ENCODE measurements around the gene C2orf76. TPM values are rescaled to one million over a fixed set of nuclear protein-coding genes. Genes with fewer than 3 reads are reported as not detected.

The C2orf76 gene
- total and polyA plus RNA-seq, 12 donors = 2.2 to 47.4 (median 16.9) TPM

DNA sequence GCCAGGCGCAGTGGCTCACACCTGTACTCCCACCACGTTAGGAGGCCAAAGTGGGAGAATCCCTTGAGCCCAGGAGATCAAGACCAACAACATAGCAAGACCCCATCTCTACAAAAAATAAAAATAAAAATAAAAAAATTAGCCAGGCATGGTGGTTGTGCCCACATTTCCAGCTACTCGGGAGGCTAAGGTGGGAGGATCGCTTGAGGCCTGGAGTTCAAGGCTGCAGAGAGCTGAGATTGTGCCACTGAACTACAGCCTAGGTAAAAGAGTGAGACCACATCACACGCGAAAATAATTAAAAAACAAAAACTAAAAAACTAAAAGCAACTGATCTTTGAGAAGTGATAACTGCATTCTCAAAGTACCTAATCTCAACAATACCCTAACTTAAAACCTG is 1.8 kb downstream of the C2orf76 start:
- 86 to 93% (median 90%) methylated on average over 6 of the region's 6 CpGs for whole genome bisulfite sequencing, 4 donors
- no peak for DNase-seq
- H3K27me3 ChIP-seq = no peaks in the 10 kb centered on the region
- H3K36me3 ChIP-seq (replicated peaks in 1 of 2) = peaks cover 0 to 17% of the 10 kb centered on the region in 2 donors
- TF ChIP-seq POLR2A (IDR thresholded peaks at IDR 0.05) = no peak
- TF ChIP-seq CTCF (IDR thresholded peaks at IDR 0.05) = no peak
- no peaks in the 10 kb centered on the region for H3K9me3 ChIP-seq (replicated peaks in 1 of 3)
- H3K4me3 ChIP-seq = no peak overlapping the region
- intact Hi-C loops (cut with DNase I) = no loop called here
- no peak overlapping the region for H3K27ac ChIP-seq
- H3K4me1 ChIP-seq (replicated peaks in 1 of 2) = peaks cover 16 to 28% of the 10 kb centered on the region in 2 donors

DNA sequence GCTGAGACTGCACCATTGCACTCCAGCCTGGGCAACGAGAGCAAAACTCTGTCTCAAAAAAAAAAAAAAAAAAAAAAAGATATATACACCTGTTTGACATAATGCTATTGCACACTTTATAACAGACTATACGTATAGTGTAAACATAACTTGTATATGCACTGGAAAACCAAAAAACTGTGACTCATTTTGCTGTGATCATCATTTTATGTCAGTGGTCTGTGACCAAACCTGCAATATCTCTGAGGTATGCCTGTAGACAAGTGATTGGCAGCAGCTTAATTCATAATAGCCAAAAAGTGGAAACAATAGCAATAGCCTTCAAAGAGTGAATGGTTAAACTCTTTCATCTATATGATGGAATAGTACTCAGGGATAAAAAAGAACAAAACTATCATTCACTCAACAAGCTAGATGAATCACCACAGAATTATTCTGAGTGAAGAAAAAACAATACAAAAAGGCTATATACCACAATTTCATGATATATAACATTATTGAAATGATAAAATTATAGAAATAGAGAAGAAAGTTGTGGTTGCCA is 6.1 kb downstream of the C2orf76 start:
- Histone ChIP-seq H3K27me3 (no peaks in the 10 kb centered on the region), H3K27ac (no peak overlapping the region), H3K9me3 (replicated peaks in 1 of 3) (no peaks in the 10 kb centered on the region), H3K4me1 (replicated peaks in 1 of 2) (peaks cover 2 to 8% of the 10 kb centered on the region in 2 donors), H3K4me3 (no peak overlapping the region), H3K36me3 (replicated peaks in 1 of 2) (no peaks in the 10 kb centered on the region)
- TF ChIP-seq CTCF (IDR thresholded peaks at IDR 0.05) (no peak), POLR2A (IDR thresholded peaks at IDR 0.05) (no peak)
- no peak for DNase-seq
- 92 to 98% (median 96%) methylated on average over 2 of the region's 2 CpGs for WGBS, 4 donors
- intact Hi-C loops (cut with DNase I) = no loop called here

GRCh38 chr2:119359774-119360173 is 6.9 kb downstream of the C2orf76 start:
- H3K4me1 ChIP-seq (replicated peaks in 1 of 2) = peaks cover 0 to 2% of the 10 kb centered on the region in 2 donors
- no peak overlapping the region for H3K27ac ChIP-seq
- 88 to 93% (median 90%) methylated on average over 6 of the region's 6 CpGs for WGBS, 4 donors
- H3K9me3 ChIP-seq (replicated peaks in 1 of 3) = no peaks in the 10 kb centered on the region
- no peaks in the 10 kb centered on the region for H3K27me3 ChIP-seq
- no peak for DNase-seq
- intact Hi-C loops (cut with DNase I) = no loop called here
- H3K36me3 ChIP-seq (replicated peaks in 1 of 2) = no peaks in the 10 kb centered on the region
- H3K4me3 ChIP-seq = no peak overlapping the region
- TF ChIP-seq POLR2A (IDR thresholded peaks at IDR 0.05) = no peak
- TF ChIP-seq CTCF (IDR thresholded peaks at IDR 0.05) = no peak

DNA sequence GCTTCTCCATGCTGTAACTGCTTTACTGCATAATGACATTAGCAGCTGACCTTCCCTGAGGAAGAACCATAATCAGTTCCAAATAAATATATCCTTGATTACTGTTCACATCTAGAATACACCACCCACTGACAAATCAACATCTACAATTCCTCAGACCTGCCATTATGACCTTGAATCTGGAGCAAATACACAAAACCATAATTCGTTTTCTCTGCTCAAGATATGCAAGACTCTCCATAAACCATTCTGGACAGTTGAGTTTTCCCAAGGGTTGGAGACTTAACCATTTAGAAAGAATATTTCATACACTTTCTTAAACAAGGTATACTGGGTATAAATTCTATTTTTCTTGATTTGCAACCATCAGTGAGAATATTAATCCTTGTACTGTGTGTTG is 11.8 kb downstream of the C2orf76 start:
- Histone ChIP-seq H3K27me3 (no peaks in the 10 kb centered on the region), H3K4me3 (no peak overlapping the region), H3K4me1 (replicated peaks in 1 of 2) (no peaks in the 10 kb centered on the region), H3K36me3 (replicated peaks in 1 of 2) (no peaks in the 10 kb centered on the region), H3K9me3 (replicated peaks in 1 of 3) (no peaks in the 10 kb centered on the region), H3K27ac (no peak overlapping the region)
- TF ChIP-seq CTCF (IDR thresholded peaks at IDR 0.05) = no peak
- no peak for TF ChIP-seq POLR2A (IDR thresholded peaks at IDR 0.05)
- DNase-seq = no peak
- intact Hi-C loops (cut with DNase I) = no loop called here
- 40 to 75% (median 47%) methylated on average over 1 of the region's 1 CpG for WGBS, 4 donors

Data from adrenal gland (tissue), 12 donors.